GM12878 (cell line): ENCODE measurements around the gene CDCP1.

ENCODE experiments used
- EP300 ChIP-seq, 2 experiments: fragments of 150-350 bp in 1 of 2; IDR thresholded peaks; 2 replicates each; pipeline ENCODE4 v1.6.1; 2011 to 2012; ENCODE audit warnings: low read depth in 2 of 2, low read length in 2 of 2, borderline replicate concordance in 1 of 2, improper control_type of control experiment in 1 of 2, inconsistent platforms in 1 of 2; ENCODE audit not compliant: control insufficient read depth in 1 of 2
- JUND ChIP-seq: IDR thresholded peaks from 2 replicates; pipeline ENCODE4 v1.6.1; 2012; ENCODE audit warnings: low read depth, mild to moderate bottlenecking, low read length, improper control_type of control experiment, moderate library complexity
- PAX5 ChIP-seq: IDR thresholded peaks from 2 replicates; pipeline ENCODE4 v1.6.1; 2011; ENCODE audit warnings: low read depth, low read length, borderline replicate concordance
- POLR2AphosphoS5 ChIP-seq: IDR thresholded peaks from 2 replicates; pipeline ENCODE4 v1.6.1; 2011; ENCODE audit warnings: mild to moderate bottlenecking, low read length, inconsistent platforms
- STAT1 ChIP-seq: fragments of 450-650 bp; conservative IDR thresholded peaks from 2 replicates; pipeline ENCODE4 v1.6.1; 2014; ENCODE audit warnings: antibody characterized with exemption, mild to moderate bottlenecking
- SUZ12 ChIP-seq: fragments of 200-600 bp; sonication (generic); IDR thresholded peaks from one replicate; pipeline ENCODE4 v1.6.1; 2018; ENCODE audit warnings: antibody characterized with exemption, mild to moderate bottlenecking; ENCODE audit not compliant: unreplicated experiment

DNA sequence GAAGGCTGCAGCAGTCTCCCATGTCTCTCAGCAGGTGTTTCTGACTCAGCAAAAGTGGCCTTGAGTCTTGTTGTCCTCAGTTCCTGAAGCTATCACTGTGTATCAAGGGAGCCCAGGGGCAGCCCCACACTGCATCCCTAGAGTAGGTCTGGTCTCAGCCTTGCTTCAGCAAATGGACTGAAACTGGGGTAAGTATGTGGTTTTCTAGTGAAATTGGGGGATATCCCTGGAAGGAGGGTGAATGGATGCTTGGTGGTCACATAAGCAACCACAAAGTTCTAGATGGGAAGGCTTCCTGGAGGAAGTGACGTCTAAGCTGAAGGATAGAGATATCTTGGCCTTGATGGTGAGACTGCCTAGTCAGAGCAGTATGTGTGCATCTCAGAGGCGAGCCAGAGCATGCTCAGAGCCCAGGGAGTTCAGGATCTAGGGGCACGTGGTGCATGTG is 41.5 kb upstream of the CDCP1 start:
- TF ChIP-seq STAT1 (no peak), JUND (no peak), SUZ12 (no peak), PAX5 (no peak), EP300 (IDR thresholded peaks at IDR 0.05; ENCODE audit: borderline replicate concordance in 1 of 2, control insufficient read depth in 1 of 2, low read depth in 2 of 2, low read length in 2 of 2) (no peak), POLR2AphosphoS5 (no peak)
